Measurements from ENCODE around the gene UCHL5.

Gene UCHL5

GRCh38 chr1:192977089-192977706 is 82.0 kb downstream of the UCHL5 start:
- DNase-seq (ENCODE audit: low spot score) = no peak
- TF ChIP-seq CTCF (IDR thresholded peaks at IDR 0.05) = no peak
- Histone ChIP-seq H3K27ac (no peak overlapping the region), H3K4me3 (no peak overlapping the region)

- H3K27ac ChIP-seq = no peak overlapping the region
- DNase-seq (ENCODE audit: low spot score) = no peak
- H3K4me3 ChIP-seq = no peak overlapping the region
- no peak for TF ChIP-seq CTCF (IDR thresholded peaks at IDR 0.05)
Observed at GRCh38 chr1:192976576-192976975, 82.6 kb downstream of the UCHL5 start.

- no peak overlapping the region for H3K4me3 ChIP-seq
- no peak for DNase-seq (ENCODE audit: low spot score)
- TF ChIP-seq CTCF (IDR thresholded peaks at IDR 0.05) = no peak
- no peak overlapping the region for H3K27ac ChIP-seq
Observed at GRCh38 chr1:192974701-192975100, 84.5 kb downstream of the UCHL5 start.

- no peak for DNase-seq (ENCODE audit: low spot score)
- TF ChIP-seq CTCF (IDR thresholded peaks at IDR 0.05) = no peak
- no peak overlapping the region for H3K27ac ChIP-seq
- H3K4me3 ChIP-seq = no peak overlapping the region
Observed at GRCh38 chr1:192973988-192974387, 85.2 kb downstream of the UCHL5 start.

- TF ChIP-seq CTCF (IDR thresholded peaks at IDR 0.05) = no peak
- no peak overlapping the region for H3K4me3 ChIP-seq
- no peak for DNase-seq (ENCODE audit: low spot score)
- H3K27ac ChIP-seq = no peak overlapping the region
Observed at GRCh38 chr1:192973202-192973601, 86.0 kb downstream of the UCHL5 start.

- Histone ChIP-seq H3K27ac (no peak overlapping the region), H3K4me3 (no peak overlapping the region)
- DNase-seq (ENCODE audit: low spot score) = no peak
- no peak for TF ChIP-seq CTCF (IDR thresholded peaks at IDR 0.05)
Observed at GRCh38 chr1:192969091-192969490, 90.1 kb downstream of the UCHL5 start.

GRCh38 chr1:192968323-192968722 is 90.8 kb downstream of the UCHL5 start:
- DNase-seq (ENCODE audit: low spot score) = no peak
- Histone ChIP-seq H3K4me3 (no peak overlapping the region), H3K27ac (no peak overlapping the region)
- no peak for TF ChIP-seq CTCF (IDR thresholded peaks at IDR 0.05)
